HCT116 (cell line): ENCODE measurements around the gene CCDC102B. TPM values are rescaled to one million over a fixed set of nuclear protein-coding genes. Genes with fewer than 3 reads are reported as not detected.

Source experiments
- ATAC-seq: fragments of 200-7000 bp; cut with Tn5 transposase; 2 replicates; pipeline ENCODE4 v1.9.1; 2020; ENCODE audit warnings: mild to moderate bottlenecking, moderate library complexity
- BruUV-seq: library from RNA; stranded (reverse); fragments of 400-500 nt; replicated peaks from 2 replicates; lab custom pipeline; 2021; lab: Mats Ljungman, UMichigan
- CTCF ChIA-PET: fragments of 300-600 bp; sonication (Branson Sonifier 250); formaldehyde crosslinking; loops from one replicate; lab custom pipeline; 2021; ENCODE audit warnings: antibody characterized with exemption; lab: Charles Lee
- POLR2A ChIA-PET: fragments of 300-600, 350-600 bp; sonication (Branson Sonifier 250); formaldehyde crosslinking; loops from one replicate; lab custom pipeline; 2021; ENCODE audit warnings: antibody characterized with exemption; lab: Charles Lee
- RAD21 ChIA-PET, 2 experiments: fragments of 300-600 bp; sonication (Branson Sonifier 250); formaldehyde crosslinking; loops; one replicate each; lab custom pipeline; 2023; ENCODE audit warnings: low total read pairs in 2 of 2; ENCODE audit not compliant: uncharacterized antibody in 2 of 2, unreplicated experiment in 2 of 2, low non-redundant PET in 1 of 2; lab: Charles Lee
- DNase-seq: peaks from one replicate; pipeline ENCODE4 v3.0.0-alpha.2; 2010; ENCODE audit warnings: low read depth, low spot score
- H2AFZ ChIP-seq: fragments of 200-600 bp; shearing (Covaris generic), sonication (generic); 2 replicates; pipeline ENCODE4 v1.6.1; 2017; ENCODE audit warnings: low read depth, mixed run types, mixed read lengths, antibody characterized with exemption, low read length; ENCODE audit not compliant: poor library complexity, severe bottlenecking
- H3K27ac ChIP-seq: 2 replicates; pipeline ENCODE4 v1.5.1; 2012; ENCODE audit warnings: low read depth, low read length
- H3K27me3 ChIP-seq: fragments of 200-600 bp; sonication (generic); 2 replicates; pipeline ENCODE4 v1.6.1; 2016; ENCODE audit warnings: mixed run types, low read length, mixed read lengths; ENCODE audit not compliant: insufficient read depth
- H3K36me3 ChIP-seq, 2 experiments: fragments of 200-500 bp in 1 of 2; fragments of 200-600 bp in 1 of 2; sonication (Bioruptor generic) in 1 of 2; sonication (generic) in 1 of 2; 2 replicates each; pipeline versions ENCODE4 v1.5.1 to v1.6.1; 2014 to 2016; ENCODE audit warnings: low read length in 2 of 2, inconsistent platforms in 1 of 2, mixed read lengths in 1 of 2, mixed run types in 1 of 2; ENCODE audit not compliant: insufficient read depth in 2 of 2, control insufficient read depth in 1 of 2
- H3K4me1 ChIP-seq, 2 experiments: fragments of 200-600 bp in 1 of 2; sonication (generic) in 1 of 2; 2 replicates each; pipeline versions ENCODE4 v1.5.1 to v1.6.1; 2012 to 2017; ENCODE audit warnings: low read length in 2 of 2, inconsistent platforms in 1 of 2, mild to moderate bottlenecking in 1 of 2, mixed read lengths in 1 of 2, mixed run types in 1 of 2, moderate library complexity in 1 of 2; ENCODE audit not compliant: insufficient read depth in 2 of 2, control insufficient read depth in 1 of 2
- H3K4me2 ChIP-seq: fragments of 200-600 bp; sonication (generic); 2 replicates; pipeline ENCODE4 v1.6.1; 2017; ENCODE audit warnings: mixed run types, low read length, mixed read lengths
- H3K4me3 ChIP-seq, 2 experiments: fragments of 200-600 bp in 1 of 2; sonication (generic) in 1 of 2; replicated peaks in 1 of 2; 2 replicates each; pipeline ENCODE4 v1.5.1; 2011 to 2016; ENCODE audit warnings: low read length in 2 of 2, control low read depth in 1 of 2, low read depth in 1 of 2, mild to moderate bottlenecking in 1 of 2, mixed read lengths in 1 of 2, mixed run types in 1 of 2
- H3K79me2 ChIP-seq: fragments of 200-600 bp; sonication (generic); 2 replicates; pipeline ENCODE4 v1.6.1; 2017; ENCODE audit warnings: mild to moderate bottlenecking, mixed run types, low read length, moderate library complexity, mixed read lengths; ENCODE audit not compliant: insufficient read depth
- H3K9ac ChIP-seq: fragments of 200-600 bp; sonication (generic); 2 replicates; pipeline ENCODE4 v1.6.1; 2016; ENCODE audit warnings: low read length, mixed read lengths
- H3K9me2 ChIP-seq: fragments of 200-600 bp; sonication (generic), shearing (Covaris generic); 2 replicates; pipeline ENCODE4 v1.6.1; 2017; ENCODE audit warnings: mixed run types, mild to moderate bottlenecking, moderate library complexity; ENCODE audit not compliant: insufficient read depth
- H3K9me3 ChIP-seq, 2 experiments: fragments of 200-500 bp in 1 of 2; fragments of 200-600 bp in 1 of 2; sonication (Bioruptor generic) in 1 of 2; sonication (generic) in 1 of 2; 2 replicates each; pipeline ENCODE4 v1.6.1; 2014 to 2017; ENCODE audit warnings: low read length in 2 of 2, mixed read lengths in 2 of 2, inconsistent platforms in 1 of 2, low read depth in 1 of 2, mild to moderate bottlenecking in 1 of 2, mixed run types in 1 of 2, moderate library complexity in 1 of 2; ENCODE audit not compliant: control insufficient read depth in 1 of 2, insufficient read depth in 1 of 2
- H4K20me1 ChIP-seq: fragments of 200-600 bp; sonication (generic), shearing (Covaris generic); 2 replicates; pipeline ENCODE4 v1.6.1; 2017; ENCODE audit warnings: mixed run types, mild to moderate bottlenecking, moderate library complexity; ENCODE audit not compliant: insufficient read depth
- ATF3 ChIP-seq: IDR thresholded peaks from 2 replicates; pipeline ENCODE4 v1.6.1; 2012
- CBX3 ChIP-seq: IDR thresholded peaks from 2 replicates; pipeline ENCODE4 v1.6.1; 2012; ENCODE audit warnings: low read depth
- CEBPB ChIP-seq: IDR thresholded peaks from 2 replicates; pipeline ENCODE4 v1.6.1; 2012; ENCODE audit warnings: low read depth
- CTCF ChIP-seq, 3 experiments: fragments of 200-600 bp in 1 of 3; sonication (generic) in 1 of 3; IDR thresholded peaks in 2 of 3; conservative IDR thresholded peaks in 1 of 3; 2 replicates each; pipeline ENCODE4 v1.5.1; 2012 to 2017; ENCODE audit warnings: low read depth in 2 of 3, low read length in 2 of 3, antibody characterized with exemption in 1 of 3, borderline replicate concordance in 1 of 3, control low read depth in 1 of 3, mild to moderate bottlenecking in 1 of 3, mixed read lengths in 1 of 3, mixed run types in 1 of 3, moderate library complexity in 1 of 3; ENCODE audit not compliant: insufficient read depth in 1 of 3
- ELF1 ChIP-seq: IDR thresholded peaks from 2 replicates; pipeline ENCODE4 v1.6.1; 2012; ENCODE audit warnings: low read depth, borderline replicate concordance
- EZH2 ChIP-seq: fragments of 200-600 bp; sonication (generic); IDR thresholded peaks from 2 replicates; pipeline ENCODE4 v1.6.1; 2017; ENCODE audit warnings: antibody characterized with exemption, mixed run types
- EZH2phosphoT487 ChIP-seq: fragments of 200-600 bp; IDR thresholded peaks from 2 replicates; pipeline ENCODE4 v1.6.1; 2018; ENCODE audit warnings: antibody characterized with exemption, borderline replicate concordance
- FOSL1 ChIP-seq: IDR thresholded peaks from 2 replicates; pipeline ENCODE4 v1.6.1; 2012; ENCODE audit warnings: low read depth
- JUND ChIP-seq: IDR thresholded peaks from 2 replicates; pipeline ENCODE4 v1.6.1; 2012
- POLR2A ChIP-seq: IDR thresholded peaks from 2 replicates; pipeline ENCODE4 v1.7.0; 2011; ENCODE audit warnings: borderline replicate concordance; ENCODE audit not compliant: insufficient read depth, insufficient read length; ENCODE audit errors: extremely low read depth
- POLR2AphosphoS5 ChIP-seq: IDR thresholded peaks from 2 replicates; pipeline ENCODE4 v1.6.1; 2011; ENCODE audit warnings: mild to moderate bottlenecking, low read depth, low read length, moderate library complexity
- RAD21 ChIP-seq: IDR thresholded peaks from 2 replicates; pipeline ENCODE4 v1.6.1; 2012; ENCODE audit warnings: low read depth, mild to moderate bottlenecking
- REST ChIP-seq: IDR thresholded peaks from 2 replicates; pipeline ENCODE4 v1.6.1; 2012; ENCODE audit warnings: low read depth
- SIN3A ChIP-seq: IDR thresholded peaks from 2 replicates; pipeline ENCODE4 v1.6.1; 2012; ENCODE audit warnings: low read depth
- SP1 ChIP-seq: IDR thresholded peaks from 2 replicates; pipeline ENCODE4 v1.6.1; 2012; ENCODE audit warnings: low read depth
- SRF ChIP-seq: IDR thresholded peaks from 2 replicates; pipeline ENCODE4 v1.6.1; 2012; ENCODE audit warnings: low read depth
- TCF7L2 ChIP-seq: IDR thresholded peaks from 2 replicates; pipeline ENCODE4 v1.7.0; 2011; ENCODE audit warnings: borderline replicate concordance, inconsistent platforms; ENCODE audit not compliant: insufficient read depth, insufficient read length; ENCODE audit errors: extremely low read depth
- YY1 ChIP-seq: IDR thresholded peaks from 2 replicates; pipeline ENCODE4 v1.6.1; 2011; ENCODE audit warnings: low read length, low read depth, moderate library complexity, mild to moderate bottlenecking; ENCODE audit not compliant: insufficient replicate concordance; ENCODE audit errors: extremely low read depth
- ZNF274 ChIP-seq: fragments of 200-500 bp; sonication (Bioruptor generic); IDR thresholded peaks from 2 replicates; pipeline ENCODE4 v1.6.1; 2014; ENCODE audit warnings: mild to moderate bottlenecking, low read depth, low read length, inconsistent platforms
- intact Hi-C: fragments of 100-400 bp; cut with micrococcal nuclease; formaldehyde crosslinking; loops from 2 replicates; pipeline ENCODE4 v1.10.0; 2022
- total RNA-seq: library from RNA; stranded (reverse); gene quantifications from one replicate; pipeline ENCODE4 v1.2.1, GENCODE V29; 2021; ENCODE audit not compliant: unreplicated experiment

Gene CCDC102B
- total RNA-seq, 1 experiment from 2014 or later: 1.9 TPM

- no peak for DNase-seq
- no TSS peak for BruUV-seq
- RAD21 ChIA-PET: no interaction called here
Observed at GRCh38 chr18:68837665-68838451, 40.0 kb downstream of the CCDC102B start.

More at GRCh38 chr18:68837665-68838451, 40.0 kb downstream of the CCDC102B start:
- Histone ChIP-seq H3K27me3 (no peaks in the 10 kb centered on the region), H3K9ac (no peak overlapping the region), H4K20me1 (no peaks in the 10 kb centered on the region), H3K4me1 (peaks cover 0 to 11% of the 10 kb centered on the region in 2 experiments; a peak in 2 of 4 replicates), H3K4me3 (no peak overlapping the region), H2AFZ (no peak overlapping the region), H3K27ac (no peak overlapping the region), H3K36me3 (no peaks in the 10 kb centered on the region), H3K9me2 (no peaks in the 10 kb centered on the region), H3K9me3 (no peaks in the 10 kb centered on the region), H3K4me2 (no peak overlapping the region), H3K79me2 (no peaks in the 10 kb centered on the region)
- CTCF ChIA-PET: interaction anchor here (0.8 to 1.2 kb wide), 2 partner anchors 9 to 18 kb away, joined by 3 to 5 read pairs; no protein-coding TSS in a partner anchor
- no peak for ATAC-seq
- TF ChIP-seq REST: no peak
- TF ChIP-seq CTCF (IDR thresholded peaks at IDR 0.05 in 2 of 3, conservative IDR thresholded peaks at IDR 0.05 in 1 of 3; ENCODE audit: borderline replicate concordance in 1 of 3, insufficient read depth in 1 of 3, low read depth in 2 of 3, low read length in 2 of 3): no peak
- TF ChIP-seq ZNF274: no peak
- no peak for TF ChIP-seq YY1
- TF ChIP-seq ELF1: no peak
- no peak for TF ChIP-seq SP1
- TF ChIP-seq POLR2AphosphoS5: no peak
- no peak for TF ChIP-seq EZH2
- no peak for TF ChIP-seq RAD21
- no peak for TF ChIP-seq ATF3
- no peak for TF ChIP-seq JUND
- no peak for TF ChIP-seq CBX3
- no peak for TF ChIP-seq EZH2phosphoT487
- TF ChIP-seq FOSL1: no peak
- no peak for TF ChIP-seq SRF
- no peak for TF ChIP-seq SIN3A
- TF ChIP-seq TCF7L2: no peak
- TF ChIP-seq POLR2A: no peak
- TF ChIP-seq CEBPB: no peak
- POLR2A ChIA-PET: no interaction called here
- intact Hi-C loops: no loop called here
